Neural progenitor cell (in vitro differentiated cells): ENCODE data around the gene MCUB. TPM values are rescaled to one million over a fixed set of nuclear protein-coding genes. Genes with fewer than 3 reads are reported as not detected.

Experiments
- DNase-seq: peaks from one replicate; pipeline ENCODE4 v3.0.0-alpha.2; 2016; ENCODE audit warnings: low spot score
- H2AFZ ChIP-seq: fragments of 200-600 bp; sonication (generic); replicated peaks from 2 replicates; pipeline ENCODE4 v1.6.1; 2016; ENCODE audit warnings: antibody characterized with exemption
- H3F3A ChIP-seq: fragments of 200-600 bp; sonication (generic); 2 replicates; pipeline ENCODE4 v1.6.1; 2016; ENCODE audit warnings: antibody characterized with exemption, low read depth
- H3K27ac ChIP-seq: fragments of 200-600 bp; sonication (generic); 2 replicates; pipeline ENCODE4 v1.5.1; 2016; ENCODE audit warnings: mild to moderate bottlenecking
- H3K27me3 ChIP-seq: fragments of 200-600 bp; sonication (generic); 2 replicates; pipeline ENCODE4 v1.6.1; 2016; ENCODE audit warnings: mild to moderate bottlenecking, moderate library complexity
- H3K36me3 ChIP-seq: fragments of 200-600 bp; sonication (generic); 2 replicates; pipeline ENCODE4 v1.5.1; 2016
- H3K4me1 ChIP-seq: fragments of 200-600 bp; sonication (generic); 2 replicates; pipeline ENCODE4 v1.6.1; 2016; ENCODE audit warnings: mixed run types
- H3K4me2 ChIP-seq: fragments of 200-600 bp; sonication (generic); 2 replicates; pipeline ENCODE4 v1.6.1; 2016
- H3K4me3 ChIP-seq: fragments of 200-600 bp; sonication (generic); 2 replicates; pipeline ENCODE4 v1.5.1; 2016
- H3K79me2 ChIP-seq: fragments of 200-600 bp; sonication (generic); 2 replicates; pipeline ENCODE4 v1.6.1; 2016; ENCODE audit warnings: low read depth
- H3K9ac ChIP-seq: fragments of 200-600 bp; sonication (generic); 2 replicates; pipeline ENCODE4 v1.6.1; 2016
- H3K9me3 ChIP-seq: fragments of 200-600 bp; sonication (generic); 2 replicates; pipeline ENCODE4 v1.5.1; 2016; ENCODE audit warnings: low read depth
- H4K20me1 ChIP-seq: fragments of 200-600 bp; sonication (generic); 2 replicates; pipeline ENCODE4 v1.6.1; 2016; ENCODE audit warnings: low read depth
- H3K27ac Mint-ChIP-seq: 3 replicates; pipeline ENCODE4 v1.8.0; 2021; ENCODE audit warnings: mixed read lengths
- H3K27me3 Mint-ChIP-seq: 2 replicates; pipeline ENCODE4 v1.8.0; 2022; ENCODE audit warnings: low read depth, mild to moderate bottlenecking, inconsistent platforms, moderate library complexity, mixed read lengths; ENCODE audit not compliant: insufficient read depth
- H3K36me3 Mint-ChIP-seq: 3 replicates; pipeline ENCODE4 v1.8.0; 2021; ENCODE audit warnings: mixed read lengths
- H3K4me1 Mint-ChIP-seq: 3 replicates; pipeline ENCODE4 v1.8.0; 2021; ENCODE audit warnings: mixed read lengths
- H3K4me3 Mint-ChIP-seq: 3 replicates; pipeline ENCODE4 v1.8.0; 2021; ENCODE audit warnings: mild to moderate bottlenecking, moderate library complexity, mixed read lengths
- H3K9me3 Mint-ChIP-seq: 3 replicates; pipeline ENCODE4 v1.8.0; 2020; ENCODE audit warnings: mixed read lengths
- EZH2 ChIP-seq: fragments of 200-600 bp; sonication (generic); IDR thresholded peaks from 2 replicates; pipeline ENCODE4 v1.6.1; 2017; ENCODE audit warnings: antibody characterized with exemption, mild to moderate bottlenecking, moderate library complexity
- EZH2phosphoT487 ChIP-seq: fragments of 200-600 bp; sonication (generic); IDR thresholded peaks from 2 replicates; pipeline ENCODE4 v1.6.1; 2017; ENCODE audit warnings: antibody characterized with exemption
- total RNA-seq: library from RNA; depleted of rRNA; stranded (reverse); fragments of >200 nt; gene quantifications from 2 replicates; pipeline ENCODE4 v1.2.3, GENCODE V29; 2015; ENCODE audit warnings: low replicate concordance
- TF ChIP-seq, protein P1 (sequence below): fragments of 200-600 bp; sonication (generic); IDR thresholded peaks from 2 replicates; pipeline ENCODE4 v1.5.1; 2017; ENCODE audit warnings: antibody characterized with exemption, mild to moderate bottlenecking

MCUB gene
- total RNA-seq, 1 donor from 2014 or later, result 30.5 TPM

DNA sequence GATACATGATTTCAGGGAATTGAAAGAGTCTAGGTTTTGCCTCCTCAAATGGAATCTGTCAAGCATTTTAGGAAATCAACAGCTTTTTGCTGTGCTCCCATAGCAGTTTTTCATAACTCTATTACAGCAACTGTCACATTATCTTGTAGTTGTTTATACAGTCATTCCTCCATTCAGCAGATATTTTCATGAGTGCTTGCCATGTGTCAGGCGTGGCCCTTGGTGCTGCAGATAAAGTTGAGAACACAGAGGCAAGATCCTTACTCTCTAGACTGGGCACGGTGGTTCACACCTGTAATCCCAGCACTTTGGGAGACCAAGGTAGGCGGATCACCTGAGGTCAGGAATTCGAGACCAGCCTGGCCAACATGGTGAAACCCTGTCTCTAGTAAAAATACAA is 67.3 kb downstream of the MCUB start:
- no peaks in the 10 kb centered on the region for H3K9me3 ChIP-seq
- no peak overlapping the region for H3K4me3 Mint-ChIP-seq
- H3F3A ChIP-seq, result no peaks in the 10 kb centered on the region
- H3K27me3 ChIP-seq, result no peaks in the 10 kb centered on the region
- H3K9me3 Mint-ChIP-seq, result no peaks in the 10 kb centered on the region
- no peaks in the 10 kb centered on the region for H3K27me3 Mint-ChIP-seq
- H3K4me1 ChIP-seq, result peaks cover 9% of the 10 kb centered on the region
- no peak overlapping the region for H2AFZ ChIP-seq
- TF ChIP-seq EZH2, result no peak
- TF ChIP-seq EZH2phosphoT487, result no peak
- TF ChIP-seq, protein P1, sequence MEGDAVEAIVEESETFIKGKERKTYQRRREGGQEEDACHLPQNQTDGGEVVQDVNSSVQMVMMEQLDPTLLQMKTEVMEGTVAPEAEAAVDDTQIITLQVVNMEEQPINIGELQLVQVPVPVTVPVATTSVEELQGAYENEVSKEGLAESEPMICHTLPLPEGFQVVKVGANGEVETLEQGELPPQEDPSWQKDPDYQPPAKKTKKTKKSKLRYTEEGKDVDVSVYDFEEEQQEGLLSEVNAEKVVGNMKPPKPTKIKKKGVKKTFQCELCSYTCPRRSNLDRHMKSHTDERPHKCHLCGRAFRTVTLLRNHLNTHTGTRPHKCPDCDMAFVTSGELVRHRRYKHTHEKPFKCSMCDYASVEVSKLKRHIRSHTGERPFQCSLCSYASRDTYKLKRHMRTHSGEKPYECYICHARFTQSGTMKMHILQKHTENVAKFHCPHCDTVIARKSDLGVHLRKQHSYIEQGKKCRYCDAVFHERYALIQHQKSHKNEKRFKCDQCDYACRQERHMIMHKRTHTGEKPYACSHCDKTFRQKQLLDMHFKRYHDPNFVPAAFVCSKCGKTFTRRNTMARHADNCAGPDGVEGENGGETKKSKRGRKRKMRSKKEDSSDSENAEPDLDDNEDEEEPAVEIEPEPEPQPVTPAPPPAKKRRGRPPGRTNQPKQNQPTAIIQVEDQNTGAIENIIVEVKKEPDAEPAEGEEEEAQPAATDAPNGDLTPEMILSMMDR, result no peak
- H3K4me1 Mint-ChIP-seq, result peaks cover 6% of the 10 kb centered on the region
- no peak overlapping the region for H3K27ac Mint-ChIP-seq
- no peaks in the 10 kb centered on the region for H3K36me3 ChIP-seq
- no peaks in the 10 kb centered on the region for H3K36me3 Mint-ChIP-seq
- H3K79me2 ChIP-seq, result no peaks in the 10 kb centered on the region
- DNase-seq, result no peak
- no peak overlapping the region for H3K9ac ChIP-seq
- H3K4me3 ChIP-seq, result no peak overlapping the region
- H3K27ac ChIP-seq, result no peak overlapping the region
- no peaks in the 10 kb centered on the region for H4K20me1 ChIP-seq
- no peak overlapping the region for H3K4me2 ChIP-seq

DNA sequence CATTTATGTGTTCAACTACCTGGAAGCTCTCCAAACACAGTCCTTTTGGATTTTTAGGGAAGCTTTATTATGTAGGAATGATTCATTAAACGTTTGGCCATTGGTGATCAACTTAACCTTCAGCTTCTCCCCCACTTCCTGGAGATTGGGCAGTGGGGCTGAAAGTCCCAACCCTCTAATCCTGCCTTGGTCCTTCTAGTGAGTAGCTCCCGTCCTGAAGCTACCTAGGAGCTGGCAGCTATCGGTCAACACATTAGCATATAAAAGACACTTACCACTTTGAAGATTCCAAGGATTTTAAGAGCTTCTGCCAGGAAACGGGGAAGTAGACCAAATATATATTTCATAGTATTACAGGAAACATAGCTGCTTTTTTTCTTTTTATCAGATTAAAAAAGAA is 69.7 kb downstream of the MCUB start:
- Histone ChIP-seq H4K20me1 (no peaks in the 10 kb centered on the region), H3K27ac (no peak overlapping the region), H3K79me2 (no peaks in the 10 kb centered on the region), H2AFZ (no peak overlapping the region), H3K9ac (no peak overlapping the region), H3F3A (no peaks in the 10 kb centered on the region), H3K4me2 (no peak overlapping the region), H3K9me3 (no peaks in the 10 kb centered on the region), H3K27me3 (no peaks in the 10 kb centered on the region), H3K4me3 (no peak overlapping the region), H3K4me1 (peaks cover 9% of the 10 kb centered on the region), H3K36me3 (no peaks in the 10 kb centered on the region)
- no peak overlapping the region for H3K27ac Mint-ChIP-seq
- peaks cover under 1% of the 10 kb centered on the region for H3K9me3 Mint-ChIP-seq
- no peak overlapping the region for H3K4me3 Mint-ChIP-seq
- DNase-seq, result no peak
- no peaks in the 10 kb centered on the region for H3K27me3 Mint-ChIP-seq
- peaks cover 6% of the 10 kb centered on the region for H3K4me1 Mint-ChIP-seq
- H3K36me3 Mint-ChIP-seq, result no peaks in the 10 kb centered on the region
- TF ChIP-seq, protein P1, result no peak
- no peak for TF ChIP-seq EZH2
- TF ChIP-seq EZH2phosphoT487, result no peak

DNA sequence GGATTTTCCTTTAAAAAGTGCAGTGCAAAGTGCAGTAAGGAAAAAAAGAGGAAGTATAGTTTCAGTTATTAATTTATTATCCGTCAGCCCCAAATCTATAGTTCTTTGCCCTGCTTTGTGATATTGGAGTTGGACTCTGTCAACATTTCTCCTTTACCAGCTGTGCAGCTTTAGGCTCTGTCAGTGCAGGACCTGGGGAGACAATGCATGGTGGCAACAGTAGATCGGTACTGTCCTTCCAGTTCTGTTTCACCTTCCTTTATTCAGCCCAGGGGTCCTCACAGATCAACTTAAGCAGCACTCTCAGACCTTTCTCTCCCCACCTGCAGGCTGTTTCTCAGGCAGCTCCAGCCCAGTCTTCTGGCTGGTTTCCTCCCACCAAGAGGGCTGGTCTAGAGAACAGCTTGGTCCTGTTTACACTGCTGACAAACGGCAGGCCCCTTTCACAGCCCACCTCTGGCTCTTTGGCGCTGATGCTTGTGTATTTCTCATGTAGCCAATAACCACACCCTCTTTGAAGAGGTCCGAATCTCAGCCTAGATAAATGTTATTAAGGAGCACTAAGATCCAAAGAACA is 71.6 kb downstream of the MCUB start:
- H3K79me2 ChIP-seq, result no peaks in the 10 kb centered on the region
- H3F3A ChIP-seq, result no peaks in the 10 kb centered on the region
- H3K4me3 ChIP-seq, result no peak overlapping the region
- peak overlapping the region; percentile 19 for H3K4me2 ChIP-seq
- no peak overlapping the region for H3K27ac ChIP-seq
- no peaks in the 10 kb centered on the region for H3K27me3 ChIP-seq
- H3K27me3 Mint-ChIP-seq, result no peaks in the 10 kb centered on the region
- H4K20me1 ChIP-seq, result no peaks in the 10 kb centered on the region
- peak; percentile 24 for DNase-seq
- H3K9me3 Mint-ChIP-seq, result peaks cover 2% of the 10 kb centered on the region
- no peak overlapping the region for H3K4me3 Mint-ChIP-seq
- H3K36me3 Mint-ChIP-seq, result no peaks in the 10 kb centered on the region
- H3K9me3 ChIP-seq, result no peaks in the 10 kb centered on the region
- TF ChIP-seq EZH2phosphoT487 (no peak), EZH2 (no peak)
- TF ChIP-seq, protein P1, result no peak
- H2AFZ ChIP-seq, result no peak overlapping the region
- peaks cover 6% of the 10 kb centered on the region for H3K4me1 Mint-ChIP-seq
- peak overlapping the region; percentile 34 for H3K27ac Mint-ChIP-seq
- H3K36me3 ChIP-seq, result no peaks in the 10 kb centered on the region
- peaks cover 9% of the 10 kb centered on the region for H3K4me1 ChIP-seq
- H3K9ac ChIP-seq, result no peak overlapping the region
